ENCODE measurements around the gene KIF5B. TPM values are rescaled to one million over a fixed set of nuclear protein-coding genes. Genes with fewer than 3 reads are reported as not detected.

KIF5B gene
- total and polyA plus RNA-seq, 2 of the 8 experiments (the other 6 are each of a cell fraction or from before 2014, with no cell fraction given) = 9.8 to 68.4 TPM

DNA sequence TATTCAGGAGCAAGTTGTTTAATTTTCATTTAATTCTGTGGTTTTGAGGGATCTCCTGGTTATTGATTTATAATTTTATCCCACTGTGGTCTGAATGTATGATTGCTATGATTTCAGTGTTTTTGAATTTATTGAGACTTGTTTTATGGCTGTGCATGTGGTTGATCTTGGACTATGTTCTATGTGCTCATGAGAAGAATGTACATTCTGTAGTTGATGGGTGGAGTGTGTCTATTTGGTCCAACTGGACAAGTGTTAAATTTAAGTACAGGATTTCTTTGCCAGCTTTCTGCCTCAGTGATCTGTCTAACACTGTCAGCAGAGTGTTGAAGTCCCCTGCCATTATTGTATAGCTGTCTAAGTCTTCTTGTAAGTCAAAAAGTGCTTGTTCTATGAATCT lies 34.8 kb upstream of the KIF5B start (continued):
- TF ChIP-seq JUN (IDR thresholded peaks at IDR 0.05; ENCODE audit: low read depth, low read length) = no peak
- TF ChIP-seq NRF1 (IDR thresholded peaks at IDR 0.05; ENCODE audit: low read depth, low read length) = no peak
- no peak for TF ChIP-seq EGR1 (IDR thresholded peaks at IDR 0.05; ENCODE audit: borderline replicate concordance, low read depth, low read length)
- TF ChIP-seq HDAC6 (IDR thresholded peaks at IDR 0.05; ENCODE audit: low read depth, low read length) = no peak
